Measurements from ENCODE around the gene TMC6. TPM values are rescaled to one million over a fixed set of nuclear protein-coding genes. Genes with fewer than 3 reads are reported as not detected.

Gene TMC6
- total and polyA plus RNA-seq, 2 of the 13 experiments (the other 11 are each of a cell fraction or from before 2014, with no cell fraction given): 48.4 to 99.1 TPM

DNA sequence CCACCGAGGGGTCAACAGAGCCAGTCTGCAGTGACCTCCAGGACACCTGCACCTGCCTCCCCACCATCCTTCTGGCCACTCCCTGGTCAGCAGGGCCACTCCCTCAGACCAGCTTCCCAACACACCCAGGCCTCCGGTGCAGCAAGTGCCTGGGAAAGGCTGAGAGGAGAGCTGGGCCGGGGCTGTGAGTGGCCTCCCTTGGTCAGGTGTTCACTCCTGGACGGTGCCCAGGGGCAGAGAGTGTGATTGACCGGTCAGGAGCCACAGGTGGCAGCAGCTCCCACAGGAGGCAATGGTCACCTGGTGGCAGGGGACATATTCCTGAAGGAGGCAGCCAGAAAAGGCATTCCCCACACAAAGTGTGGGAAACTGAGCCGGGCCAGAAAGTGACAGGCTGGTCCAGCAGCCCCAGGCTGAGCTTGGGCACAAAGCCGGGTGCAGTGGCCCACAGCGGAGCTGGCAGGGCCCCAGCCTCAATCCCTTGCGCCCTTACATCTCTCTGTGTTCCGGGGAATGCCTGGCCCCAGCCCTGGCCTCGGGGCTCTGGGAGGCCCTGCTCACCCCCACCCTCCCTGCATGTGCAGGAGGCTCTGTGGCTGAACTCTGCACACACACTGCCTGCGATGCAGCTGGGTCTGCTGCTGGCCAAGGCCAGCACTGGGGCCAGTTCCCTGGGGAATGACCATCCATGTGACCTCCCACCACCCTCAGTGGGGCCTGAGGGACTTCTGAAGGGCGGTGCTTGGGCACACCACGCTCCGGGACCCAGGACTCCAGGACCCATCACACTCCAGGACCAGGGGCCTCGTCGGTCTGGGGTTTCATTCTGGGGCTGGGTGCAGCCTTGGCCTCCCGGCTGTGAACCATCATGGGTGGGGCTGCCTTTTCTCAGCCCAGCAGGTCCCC lies 16.4 kb upstream of the TMC6 start (continued):
- TF ChIP-seq, protein P1, sequence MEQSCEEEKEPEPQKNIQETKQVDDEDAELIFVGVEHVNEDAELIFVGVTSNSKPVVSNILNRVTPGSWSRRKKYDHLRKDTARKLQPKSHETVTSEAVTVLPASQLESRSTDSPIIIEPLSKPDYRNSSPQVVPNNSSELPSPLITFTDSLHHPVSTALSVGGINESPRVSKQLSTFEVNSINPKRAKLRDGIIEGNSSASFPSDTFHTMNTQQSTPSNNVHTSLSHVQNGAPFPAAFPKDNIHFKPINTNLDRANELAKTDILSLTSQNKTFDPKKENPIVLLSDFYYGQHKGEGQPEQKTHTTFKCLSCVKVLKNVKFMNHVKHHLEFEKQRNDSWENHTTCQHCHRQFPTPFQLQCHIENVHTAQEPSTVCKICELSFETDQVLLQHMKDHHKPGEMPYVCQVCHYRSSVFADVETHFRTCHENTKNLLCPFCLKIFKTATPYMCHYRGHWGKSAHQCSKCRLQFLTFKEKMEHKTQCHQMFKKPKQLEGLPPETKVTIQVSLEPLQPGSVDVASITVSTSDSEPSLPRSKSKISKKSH (CRISPR knock-in tag; IDR thresholded peaks at IDR 0.05; ENCODE audit: borderline replicate concordance): no peak
- TF ChIP-seq EHMT2 (IDR thresholded peaks at IDR 0.05; ENCODE audit: borderline replicate concordance, low read depth, low read length) (no peak), ZNF619 (CRISPR knock-in tag; IDR thresholded peaks at IDR 0.05) (no peak), ZNF441 (CRISPR knock-in tag; IDR thresholded peaks at IDR 0.05; ENCODE audit: borderline replicate concordance) (peak; percentile 59; the same call in 1 of the 2 replicates), HNF4G (IDR thresholded peaks at IDR 0.05; ENCODE audit: borderline replicate concordance, low read depth, low read length) (no peak), HNF4G (CRISPR knock-in tag; IDR thresholded peaks at IDR 0.05; ENCODE audit: borderline replicate concordance, low read depth) (peak; percentile 77; the same call in 1 of the 2 replicates), SMC3 (IDR thresholded peaks at IDR 0.05; ENCODE audit: low read length) (no peak), ZNF792 (CRISPR knock-in tag; IDR thresholded peaks at IDR 0.05) (peak; percentile 86; the same call in 1 of the 2 replicates), TCF12 (IDR thresholded peaks at IDR 0.05) (no peak), TCF12 (CRISPR knock-in tag; IDR thresholded peaks at IDR 0.05) (peak; percentile 89), ZNF17 (CRISPR knock-in tag; IDR thresholded peaks at IDR 0.05) (0 out of 2 replicates have a peak, but pooled peaks have one; percentile 58), SRSF4 (IDR thresholded peaks at IDR 0.05; ENCODE audit: low read depth, low read length, poor library complexity, severe bottlenecking) (no peak), GZF1 (CRISPR knock-in tag; IDR thresholded peaks at IDR 0.05) (peak; percentile 75; the same call in 1 of the 2 replicates)
- TF ChIP-seq, protein P2, sequence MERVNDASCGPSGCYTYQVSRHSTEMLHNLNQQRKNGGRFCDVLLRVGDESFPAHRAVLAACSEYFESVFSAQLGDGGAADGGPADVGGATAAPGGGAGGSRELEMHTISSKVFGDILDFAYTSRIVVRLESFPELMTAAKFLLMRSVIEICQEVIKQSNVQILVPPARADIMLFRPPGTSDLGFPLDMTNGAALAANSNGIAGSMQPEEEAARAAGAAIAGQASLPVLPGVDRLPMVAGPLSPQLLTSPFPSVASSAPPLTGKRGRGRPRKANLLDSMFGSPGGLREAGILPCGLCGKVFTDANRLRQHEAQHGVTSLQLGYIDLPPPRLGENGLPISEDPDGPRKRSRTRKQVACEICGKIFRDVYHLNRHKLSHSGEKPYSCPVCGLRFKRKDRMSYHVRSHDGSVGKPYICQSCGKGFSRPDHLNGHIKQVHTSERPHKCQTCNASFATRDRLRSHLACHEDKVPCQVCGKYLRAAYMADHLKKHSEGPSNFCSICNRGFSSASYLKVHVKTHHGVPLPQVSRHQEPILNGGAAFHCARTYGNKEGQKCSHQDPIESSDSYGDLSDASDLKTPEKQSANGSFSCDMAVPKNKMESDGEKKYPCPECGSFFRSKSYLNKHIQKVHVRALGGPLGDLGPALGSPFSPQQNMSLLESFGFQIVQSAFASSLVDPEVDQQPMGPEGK (CRISPR knock-in tag; IDR thresholded peaks at IDR 0.05): peak; percentile 85
- TF ChIP-seq, protein P3, sequence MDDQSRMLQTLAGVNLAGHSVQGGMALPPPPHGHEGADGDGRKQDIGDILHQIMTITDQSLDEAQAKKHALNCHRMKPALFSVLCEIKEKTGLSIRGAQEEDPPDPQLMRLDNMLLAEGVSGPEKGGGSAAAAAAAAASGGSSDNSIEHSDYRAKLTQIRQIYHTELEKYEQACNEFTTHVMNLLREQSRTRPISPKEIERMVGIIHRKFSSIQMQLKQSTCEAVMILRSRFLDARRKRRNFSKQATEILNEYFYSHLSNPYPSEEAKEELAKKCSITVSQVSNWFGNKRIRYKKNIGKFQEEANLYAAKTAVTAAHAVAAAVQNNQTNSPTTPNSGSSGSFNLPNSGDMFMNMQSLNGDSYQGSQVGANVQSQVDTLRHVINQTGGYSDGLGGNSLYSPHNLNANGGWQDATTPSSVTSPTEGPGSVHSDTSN (CRISPR knock-in tag; IDR thresholded peaks at IDR 0.05; ENCODE audit: borderline replicate concordance): no peak
- TF ChIP-seq, protein P4, sequence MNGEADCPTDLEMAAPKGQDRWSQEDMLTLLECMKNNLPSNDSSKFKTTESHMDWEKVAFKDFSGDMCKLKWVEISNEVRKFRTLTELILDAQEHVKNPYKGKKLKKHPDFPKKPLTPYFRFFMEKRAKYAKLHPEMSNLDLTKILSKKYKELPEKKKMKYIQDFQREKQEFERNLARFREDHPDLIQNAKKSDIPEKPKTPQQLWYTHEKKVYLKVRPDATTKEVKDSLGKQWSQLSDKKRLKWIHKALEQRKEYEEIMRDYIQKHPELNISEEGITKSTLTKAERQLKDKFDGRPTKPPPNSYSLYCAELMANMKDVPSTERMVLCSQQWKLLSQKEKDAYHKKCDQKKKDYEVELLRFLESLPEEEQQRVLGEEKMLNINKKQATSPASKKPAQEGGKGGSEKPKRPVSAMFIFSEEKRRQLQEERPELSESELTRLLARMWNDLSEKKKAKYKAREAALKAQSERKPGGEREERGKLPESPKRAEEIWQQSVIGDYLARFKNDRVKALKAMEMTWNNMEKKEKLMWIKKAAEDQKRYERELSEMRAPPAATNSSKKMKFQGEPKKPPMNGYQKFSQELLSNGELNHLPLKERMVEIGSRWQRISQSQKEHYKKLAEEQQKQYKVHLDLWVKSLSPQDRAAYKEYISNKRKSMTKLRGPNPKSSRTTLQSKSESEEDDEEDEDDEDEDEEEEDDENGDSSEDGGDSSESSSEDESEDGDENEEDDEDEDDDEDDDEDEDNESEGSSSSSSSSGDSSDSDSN (CRISPR knock-in tag; IDR thresholded peaks at IDR 0.05): peak; percentile 75
- TF ChIP-seq, protein P5, sequence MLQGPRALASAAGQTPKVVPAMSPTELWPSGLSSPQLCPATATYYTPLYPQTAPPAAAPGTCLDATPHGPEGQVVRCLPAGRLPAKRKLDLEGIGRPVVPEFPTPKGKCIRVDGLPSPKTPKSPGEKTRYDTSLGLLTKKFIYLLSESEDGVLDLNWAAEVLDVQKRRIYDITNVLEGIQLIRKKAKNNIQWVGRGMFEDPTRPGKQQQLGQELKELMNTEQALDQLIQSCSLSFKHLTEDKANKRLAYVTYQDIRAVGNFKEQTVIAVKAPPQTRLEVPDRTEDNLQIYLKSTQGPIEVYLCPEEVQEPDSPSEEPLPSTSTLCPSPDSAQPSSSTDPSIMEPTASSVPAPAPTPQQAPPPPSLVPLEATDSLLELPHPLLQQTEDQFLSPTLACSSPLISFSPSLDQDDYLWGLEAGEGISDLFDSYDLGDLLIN (CRISPR knock-in tag; IDR thresholded peaks at IDR 0.05; ENCODE audit: borderline replicate concordance): 0 out of 2 replicates have a peak, but pooled peaks have one; percentile 75

Measured in HepG2 (cell line).